ENCODE measurements around the gene GNAQ.
"Not testable (repeated sequence)": the region's sequence is repeated elsewhere in the genome, so short reads cannot be mapped to it uniquely, and the experiment has no call there.

GNAQ gene

GRCh38 chr9:77747163-77747562 lies 284.4 kb downstream of the GNAQ start:
- no peak overlapping the region for H3K4me3 ChIP-seq (ENCODE audit: low read length)
- DNase-seq (ENCODE audit: low read depth, low spot score) = no peak

GRCh38 chr9:77744841-77745430 lies 286.7 kb downstream of the GNAQ start:
- H3K4me3 ChIP-seq (ENCODE audit: low read length) = no peak overlapping the region
- DNase-seq (ENCODE audit: low read depth, low spot score) = no peak

GRCh38 chr9:77743386-77743785 lies 288.2 kb downstream of the GNAQ start:
- no peak overlapping the region for H3K4me3 ChIP-seq (ENCODE audit: low read length)
- no peak for DNase-seq (ENCODE audit: low read depth, low spot score)

GRCh38 chr9:77738932-77739331 lies 292.7 kb downstream of the GNAQ start:
- DNase-seq (ENCODE audit: low read depth, low spot score) = no peak
- no peak overlapping the region for H3K4me3 ChIP-seq (ENCODE audit: low read length)

GRCh38 chr9:77735494-77735893 lies 296.1 kb downstream of the GNAQ start:
- no peak overlapping the region for H3K4me3 ChIP-seq (ENCODE audit: low read length)
- DNase-seq (ENCODE audit: low read depth, low spot score) = no peak

GRCh38 chr9:77731930-77732329 lies 299.7 kb downstream of the GNAQ start:
- no peak for DNase-seq (ENCODE audit: low read depth, low spot score)
- H3K4me3 ChIP-seq (ENCODE audit: low read length) = no peak overlapping the region

GRCh38 chr9:77731008-77731698 lies 300.5 kb downstream of the GNAQ start:
- DNase-seq (ENCODE audit: low read depth, low spot score) = no peak
- no peak overlapping the region for H3K4me3 ChIP-seq (ENCODE audit: low read length)

GRCh38 chr9:77729177-77729576 lies 302.4 kb downstream of the GNAQ start:
- no peak for DNase-seq (ENCODE audit: low read depth, low spot score)
- H3K4me3 ChIP-seq (ENCODE audit: low read length) = no peak overlapping the region

- H3K4me3 ChIP-seq (ENCODE audit: low read length) = no peak overlapping the region
- DNase-seq (ENCODE audit: low read depth, low spot score) = no peak
These were observed 304.8 kb downstream of the GNAQ start for GRCh38 chr9:77726814-77727213.

GRCh38 chr9:77726289-77726688 lies 305.3 kb downstream of the GNAQ start:
- no peak overlapping the region for H3K4me3 ChIP-seq (ENCODE audit: low read length)

GRCh38 chr9:77725820-77726219 lies 305.8 kb downstream of the GNAQ start:
- H3K4me3 ChIP-seq (ENCODE audit: low read length) = no peak overlapping the region
- DNase-seq (ENCODE audit: low read depth, low spot score) = peak; percentile 12

More at GRCh38 chr9:77726289-77726688, 305.3 kb downstream of the GNAQ start:
- DNase-seq (ENCODE audit: low read depth, low spot score) = no peak

- no peak for DNase-seq (ENCODE audit: low read depth, low spot score)
- no peak overlapping the region for H3K4me3 ChIP-seq (ENCODE audit: low read length)
These were observed 306.4 kb downstream of the GNAQ start for GRCh38 chr9:77725046-77725694.

GRCh38 chr9:77721156-77721555 lies 310.5 kb downstream of the GNAQ start:
- DNase-seq (ENCODE audit: low read depth, low spot score); H3K4me3 ChIP-seq (ENCODE audit: low read length): not testable (repeated sequence)

- H3K4me3 ChIP-seq (ENCODE audit: low read length) = no peak overlapping the region
- DNase-seq (ENCODE audit: low read depth, low spot score) = no peak
These were observed 312.3 kb downstream of the GNAQ start for GRCh38 chr9:77719321-77719720.

- not testable (repeated sequence) for H3K4me3 ChIP-seq (ENCODE audit: low read length); DNase-seq (ENCODE audit: low read depth, low spot score)
These were observed 313.3 kb downstream of the GNAQ start for GRCh38 chr9:77718298-77718640.

GRCh38 chr9:77717608-77718297 lies 313.9 kb downstream of the GNAQ start:
- not testable (repeated sequence) for H3K4me3 ChIP-seq (ENCODE audit: low read length); DNase-seq (ENCODE audit: low read depth, low spot score)

- no peak for DNase-seq (ENCODE audit: low read depth, low spot score)
- H3K4me3 ChIP-seq (ENCODE audit: low read length) = no peak overlapping the region
These were observed 317.5 kb downstream of the GNAQ start for GRCh38 chr9:77714077-77714549.

- no peak overlapping the region for H3K4me3 ChIP-seq (ENCODE audit: low read length)
- no peak for DNase-seq (ENCODE audit: low read depth, low spot score)
These were observed 319.0 kb downstream of the GNAQ start for GRCh38 chr9:77712533-77713130.

- H3K4me3 ChIP-seq (ENCODE audit: low read length) = no peak overlapping the region
- no peak for DNase-seq (ENCODE audit: low read depth, low spot score)
These were observed 320.5 kb downstream of the GNAQ start for GRCh38 chr9:77710965-77711648.

All from Jurkat, Clone E6-1 (cell line).